A673 (cell line): Measurements from ENCODE around the gene CSPG4.

Source experiments
- EZH2 ChIP-seq: fragments of 200-600 bp; sonication (generic); IDR thresholded peaks from 2 replicates; pipeline ENCODE4 v1.6.1; 2017; ENCODE audit warnings: borderline replicate concordance, low read depth, mild to moderate bottlenecking, mixed read lengths, antibody characterized with exemption, low read length; ENCODE audit not compliant: poor library complexity, severe bottlenecking
- TF ChIP-seq, protein P1 (sequence below): fragments of 300-800, 200-600 bp; sonication (generic); conservative IDR thresholded peaks from 2 replicates; pipeline ENCODE4 v1.5.1; 2017; ENCODE audit warnings: low read depth, mild to moderate bottlenecking, antibody characterized with exemption, low read length, moderate library complexity, mixed read lengths

DNA sequence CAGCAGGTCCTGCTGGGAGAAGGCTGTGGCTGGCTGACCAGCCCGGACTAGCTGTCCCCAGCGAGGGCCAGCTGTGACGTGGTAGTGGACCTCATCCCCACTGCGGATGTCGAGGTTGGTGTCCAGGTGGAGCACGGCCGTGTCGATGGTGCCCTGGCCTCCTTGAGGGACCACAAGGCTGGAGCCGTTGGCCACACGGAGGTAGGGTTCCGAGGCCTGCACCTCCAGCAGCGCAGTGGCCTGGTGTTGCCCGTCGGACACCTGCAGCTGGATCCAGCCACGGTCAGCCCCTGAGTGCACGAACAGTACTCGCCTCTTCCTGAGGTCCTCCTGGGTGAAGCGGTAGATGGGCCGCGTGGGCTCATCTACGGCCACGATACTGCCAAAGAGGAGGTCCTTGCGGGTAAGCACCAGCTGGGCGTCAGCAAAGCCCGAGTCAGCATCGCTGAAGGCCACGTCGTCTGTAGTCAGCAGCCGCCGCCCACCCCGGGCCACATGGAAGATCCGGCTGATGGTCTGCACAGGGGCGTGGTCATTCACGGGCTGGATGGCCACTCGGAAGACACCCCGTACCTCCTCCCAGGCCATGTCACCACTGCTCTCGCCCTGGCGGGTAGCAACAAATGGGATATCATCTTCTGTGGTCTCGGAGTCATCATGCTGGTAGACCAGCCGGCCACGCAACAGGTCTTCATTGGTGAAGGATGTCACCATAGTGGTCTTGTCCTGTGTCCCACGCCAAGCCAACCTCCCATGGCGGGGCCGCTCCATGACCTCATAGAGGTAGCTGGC is 25.0 kb downstream of the CSPG4 start:
- TF ChIP-seq, protein P1, sequence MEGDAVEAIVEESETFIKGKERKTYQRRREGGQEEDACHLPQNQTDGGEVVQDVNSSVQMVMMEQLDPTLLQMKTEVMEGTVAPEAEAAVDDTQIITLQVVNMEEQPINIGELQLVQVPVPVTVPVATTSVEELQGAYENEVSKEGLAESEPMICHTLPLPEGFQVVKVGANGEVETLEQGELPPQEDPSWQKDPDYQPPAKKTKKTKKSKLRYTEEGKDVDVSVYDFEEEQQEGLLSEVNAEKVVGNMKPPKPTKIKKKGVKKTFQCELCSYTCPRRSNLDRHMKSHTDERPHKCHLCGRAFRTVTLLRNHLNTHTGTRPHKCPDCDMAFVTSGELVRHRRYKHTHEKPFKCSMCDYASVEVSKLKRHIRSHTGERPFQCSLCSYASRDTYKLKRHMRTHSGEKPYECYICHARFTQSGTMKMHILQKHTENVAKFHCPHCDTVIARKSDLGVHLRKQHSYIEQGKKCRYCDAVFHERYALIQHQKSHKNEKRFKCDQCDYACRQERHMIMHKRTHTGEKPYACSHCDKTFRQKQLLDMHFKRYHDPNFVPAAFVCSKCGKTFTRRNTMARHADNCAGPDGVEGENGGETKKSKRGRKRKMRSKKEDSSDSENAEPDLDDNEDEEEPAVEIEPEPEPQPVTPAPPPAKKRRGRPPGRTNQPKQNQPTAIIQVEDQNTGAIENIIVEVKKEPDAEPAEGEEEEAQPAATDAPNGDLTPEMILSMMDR: no peak
- TF ChIP-seq EZH2: no peak
